GM19035 (cell line): ENCODE results near the gene MARK2.

Experiments
- ATAC-seq: cut with Tn5 transposase; IDR thresholded peaks from one replicate; pipeline ENCODE4 v1.9.1; 2021; ENCODE audit not compliant: unreplicated experiment

The MARK2 gene

GRCh38 chr11:63879598-63880402 is 40.9 kb downstream of the MARK2 start:
- no peak for ATAC-seq

- no peak for ATAC-seq
These were observed 41.5 kb downstream of the MARK2 start for GRCh38 chr11:63880403-63880790.

GRCh38 chr11:63882555-63883242 is 43.8 kb downstream of the MARK2 start:
- no peak for ATAC-seq

GRCh38 chr11:63883791-63884190 is 44.9 kb downstream of the MARK2 start:
- ATAC-seq, result no peak

GRCh38 chr11:63884196-63884932 is 45.5 kb downstream of the MARK2 start:
- ATAC-seq, result no peak

GRCh38 chr11:63887386-63887999 is 48.6 kb downstream of the MARK2 start:
- ATAC-seq, result no peak

GRCh38 chr11:63888170-63889086 is 49.5 kb downstream of the MARK2 start:
- ATAC-seq, result peak; percentile 69

- no peak for ATAC-seq
These were observed 50.4 kb downstream of the MARK2 start for GRCh38 chr11:63889344-63889743.

GRCh38 chr11:63890368-63890767 is 51.5 kb downstream of the MARK2 start:
- ATAC-seq, result no peak

GRCh38 chr11:63892228-63892627 is 53.3 kb downstream of the MARK2 start:
- ATAC-seq, result no peak

- ATAC-seq, result no peak
These were observed 54.4 kb downstream of the MARK2 start for GRCh38 chr11:63893355-63893754.

- ATAC-seq, result no peak
These were observed 57.2 kb downstream of the MARK2 start for GRCh38 chr11:63896071-63896470.

GRCh38 chr11:63897459-63898146 is 58.7 kb downstream of the MARK2 start:
- no peak for ATAC-seq

- no peak for ATAC-seq
These were observed 62.8 kb downstream of the MARK2 start for GRCh38 chr11:63901660-63902059.

GRCh38 chr11:63903884-63904283 is 65.0 kb downstream of the MARK2 start:
- no peak for ATAC-seq

- no peak for ATAC-seq
These were observed 65.8 kb downstream of the MARK2 start for GRCh38 chr11:63904743-63905142.

- no peak for ATAC-seq
These were observed 66.3 kb downstream of the MARK2 start for GRCh38 chr11:63905179-63905578.

GRCh38 chr11:63906087-63906486 is 67.2 kb downstream of the MARK2 start:
- ATAC-seq, result no peak

GRCh38 chr11:63906585-63906984 is 67.7 kb downstream of the MARK2 start:
- ATAC-seq, result no peak

- no peak for ATAC-seq
These were observed 68.2 kb downstream of the MARK2 start for GRCh38 chr11:63907063-63907462.
